HG03103 (cell line): Measurements from ENCODE around the gene CABP4.

ENCODE experiments used
- ATAC-seq: cut with Tn5 transposase; IDR thresholded peaks from one replicate; pipeline ENCODE4 v1.9.1; 2021; ENCODE audit warnings: low read depth; ENCODE audit not compliant: unreplicated experiment

CABP4 gene

GRCh38 chr11:67455054-67455453 lies at the start of gene CABP4:
Gene CABP4, plus strand, starts transcription at chr11:67455354. Its CDS starts 70 bp downstream, at chr11:67455424.
- ATAC-seq, result no peak

GRCh38 chr11:67405688-67406339 lies 49.3 kb upstream of the CABP4 start:
- ATAC-seq, result no peak

GRCh38 chr11:67406420-67406968 lies 48.7 kb upstream of the CABP4 start:
- ATAC-seq, result no peak

GRCh38 chr11:67406969-67407687 lies 48.0 kb upstream of the CABP4 start:
- no peak for ATAC-seq

GRCh38 chr11:67407688-67408163 lies 47.4 kb upstream of the CABP4 start:
- ATAC-seq, result no peak

- ATAC-seq, result no peak
Measured at GRCh38 chr11:67408437-67409200, 46.5 kb upstream of the CABP4 start.

GRCh38 chr11:67409261-67409666 lies 45.9 kb upstream of the CABP4 start:
- ATAC-seq, result no peak

- ATAC-seq, result no peak
Measured at GRCh38 chr11:67409781-67410368, 45.3 kb upstream of the CABP4 start.

- no peak for ATAC-seq
Measured at GRCh38 chr11:67410369-67410831, 44.8 kb upstream of the CABP4 start.

- no peak for ATAC-seq
Measured at GRCh38 chr11:67410984-67411784, 44.0 kb upstream of the CABP4 start.

GRCh38 chr11:67411785-67412152 lies 43.4 kb upstream of the CABP4 start:
- no peak for ATAC-seq

- no peak for ATAC-seq
Measured at GRCh38 chr11:67412495-67413179, 42.5 kb upstream of the CABP4 start.

GRCh38 chr11:67413266-67413849 lies 41.8 kb upstream of the CABP4 start:
- no peak for ATAC-seq

GRCh38 chr11:67415501-67416304 lies 39.5 kb upstream of the CABP4 start, which contains the start of gene CARNS1:
Gene CARNS1, plus strand, starts transcription at chr11:67415678. Its CDS starts 522 bp downstream, at chr11:67416200.
- no peak for ATAC-seq

GRCh38 chr11:67416416-67417335 lies 38.5 kb upstream of the CABP4 start:
- ATAC-seq, result no peak

- ATAC-seq, result no peak
Measured at GRCh38 chr11:67417425-67417824, 37.7 kb upstream of the CABP4 start.
